ENCODE data around the gene STPG1.
A peak's percentile ranks its signal among the peaks of the same experiment; 100 is the strongest.

Gene STPG1

GRCh38 chr1:24392604-24392946 is 21.0 kb downstream of the STPG1 start:
- no peak for DNase-seq

GRCh38 chr1:24391882-24392603 is 21.5 kb downstream of the STPG1 start:
- peak; percentile 33 for DNase-seq

- DNase-seq = peak; percentile 81
Measured at GRCh38 chr1:24390924-24391782, 22.4 kb downstream of the STPG1 start.

- no peak for DNase-seq
Measured at GRCh38 chr1:24389231-24389678, 24.3 kb downstream of the STPG1 start.

GRCh38 chr1:24388331-24388885 is 25.2 kb downstream of the STPG1 start:
- DNase-seq = no peak

GRCh38 chr1:24387636-24388175 is 25.9 kb downstream of the STPG1 start:
- no peak for DNase-seq

- no peak for DNase-seq
Measured at GRCh38 chr1:24386931-24387330, 26.7 kb downstream of the STPG1 start.

- DNase-seq = no peak
Measured at GRCh38 chr1:24386241-24386640, 27.3 kb downstream of the STPG1 start.

- no peak for DNase-seq
Measured at GRCh38 chr1:24385160-24385940, 28.2 kb downstream of the STPG1 start.

GRCh38 chr1:24384251-24385090 is 29.1 kb downstream of the STPG1 start:
- DNase-seq = peak; percentile 52

- no peak for DNase-seq
Measured at GRCh38 chr1:24383381-24383940, 30.1 kb downstream of the STPG1 start.

- no peak for DNase-seq
Measured at GRCh38 chr1:24382165-24382577, 31.4 kb downstream of the STPG1 start.

- DNase-seq = no peak
Measured at GRCh38 chr1:24381256-24381655, 32.3 kb downstream of the STPG1 start.

GRCh38 chr1:24380508-24380907 is 33.1 kb downstream of the STPG1 start:
- DNase-seq = no peak

GRCh38 chr1:24379733-24380315 is 33.8 kb downstream of the STPG1 start:
- DNase-seq = no peak

- DNase-seq = no peak
Measured at GRCh38 chr1:24374891-24375786, 38.4 kb downstream of the STPG1 start.

GRCh38 chr1:24373710-24374109 is 39.9 kb downstream of the STPG1 start:
- DNase-seq = no peak

- no peak for DNase-seq
Measured at GRCh38 chr1:24373044-24373443, 40.5 kb downstream of the STPG1 start.

- DNase-seq = no peak
Measured at GRCh38 chr1:24369801-24370200, 43.8 kb downstream of the STPG1 start.

GRCh38 chr1:24369199-24369598 is 44.4 kb downstream of the STPG1 start:
- no peak for DNase-seq
